K562 (cell line): ENCODE measurements around the gene CTDSPL.
"Not testable (repeated sequence)": the region's sequence is repeated elsewhere in the genome, so short reads cannot be mapped to it uniquely, and the experiment has no call there.

Source experiments
- BHLHE40 ChIP-seq: IDR thresholded peaks from 2 replicates; pipeline ENCODE4 v1.6.1; 2011; ENCODE audit warnings: low read length, improper control_type of control experiment
- CBX8 ChIP-seq: fragments of 200-600 bp; sonication (generic); IDR thresholded peaks from 2 replicates; pipeline ENCODE4 v1.6.1; 2012; ENCODE audit warnings: borderline replicate concordance, mixed run types, low read depth, mild to moderate bottlenecking, moderate library complexity, mixed read lengths, low read length, control low read depth, inconsistent platforms; ENCODE audit not compliant: poor library complexity, severe bottlenecking; ENCODE audit errors: extremely low read depth
- CHD2 ChIP-seq: IDR thresholded peaks from 2 replicates; pipeline ENCODE4 v1.6.1; 2011; ENCODE audit warnings: low read depth, low read length
- CHD4 ChIP-seq: fragments of 200-600 bp; sonication (generic); IDR thresholded peaks from 3 replicates; pipeline ENCODE4 v1.6.1; 2012; ENCODE audit warnings: low read depth, mild to moderate bottlenecking, mixed read lengths, low read length, inconsistent platforms; ENCODE audit not compliant: insufficient read depth, insufficient replicate concordance, poor library complexity, severe bottlenecking
- FOXJ3 ChIP-seq: sonication (generic); formaldehyde crosslinking; IDR thresholded peaks from 2 replicates; pipeline ENCODE4 v1.4.0; 2020; ENCODE audit warnings: mild to moderate bottlenecking, missing genetic modification reagents
- MAZ ChIP-seq, 2 experiments: fragments of 450-650 bp in 1 of 2; sonication (generic) in 1 of 2; formaldehyde crosslinking; IDR thresholded peaks in 1 of 2; conservative IDR thresholded peaks in 1 of 2; 2 replicates each; pipeline versions ENCODE4 v1.4.0 to v1.5.0; 2020; ENCODE audit warnings: mild to moderate bottlenecking in 1 of 2, missing genetic modification reagents in 1 of 2
- PHB ChIP-seq: fragments of 250-450 bp; sonication (Bioruptor Pico); IDR thresholded peaks from 2 replicates; pipeline ENCODE4 v1.5.0; 2021
- SMC3 ChIP-seq: conservative IDR thresholded peaks from 2 replicates; pipeline ENCODE4 v1.6.1; 2011; ENCODE audit warnings: low read depth, low read length, improper control_type of control experiment; ENCODE audit not compliant: insufficient read depth
- THRAP3 ChIP-seq: fragments of 450-650 bp; IDR thresholded peaks from 2 replicates; pipeline ENCODE4 v1.6.1; 2016; ENCODE audit warnings: mild to moderate bottlenecking, inconsistent platforms, borderline replicate concordance
- ZNF274 ChIP-seq: IDR thresholded peaks from 2 replicates; pipeline ENCODE4 v1.6.1; 2011; ENCODE audit warnings: low read depth, mild to moderate bottlenecking, low read length, moderate library complexity, borderline replicate concordance
- ZNF57 ChIP-seq: fragments of 450-650 bp; formaldehyde crosslinking; IDR thresholded peaks from 2 replicates; pipeline ENCODE4 v1.4.0; 2020; ENCODE audit warnings: mild to moderate bottlenecking, moderate library complexity
- TF ChIP-seq, protein P1 (sequence below), 3 experiments: IDR thresholded peaks in 2 of 3; conservative IDR thresholded peaks in 1 of 3; 2 replicates each; pipeline ENCODE4 v1.5.1; 2011 to 2012; ENCODE audit warnings: low read length in 3 of 3, mild to moderate bottlenecking in 3 of 3, control low read depth in 2 of 3, improper control_type of control experiment in 1 of 3, inconsistent platforms in 1 of 3, low read depth in 1 of 3, mixed read lengths in 1 of 3, moderate library complexity in 1 of 3; ENCODE audit not compliant: insufficient read depth in 2 of 3
- TF ChIP-seq, protein P2 (sequence below): sonication (generic); formaldehyde crosslinking; IDR thresholded peaks from 2 replicates; pipeline ENCODE4 v1.9.0; 2022; ENCODE audit warnings: mild to moderate bottlenecking, missing genetic modification reagents
- TF ChIP-seq, protein P3 (sequence below): sonication (generic); formaldehyde crosslinking; IDR thresholded peaks from 2 replicates; pipeline ENCODE4 v1.5.0; 2020; ENCODE audit warnings: missing genetic modification reagents

DNA sequence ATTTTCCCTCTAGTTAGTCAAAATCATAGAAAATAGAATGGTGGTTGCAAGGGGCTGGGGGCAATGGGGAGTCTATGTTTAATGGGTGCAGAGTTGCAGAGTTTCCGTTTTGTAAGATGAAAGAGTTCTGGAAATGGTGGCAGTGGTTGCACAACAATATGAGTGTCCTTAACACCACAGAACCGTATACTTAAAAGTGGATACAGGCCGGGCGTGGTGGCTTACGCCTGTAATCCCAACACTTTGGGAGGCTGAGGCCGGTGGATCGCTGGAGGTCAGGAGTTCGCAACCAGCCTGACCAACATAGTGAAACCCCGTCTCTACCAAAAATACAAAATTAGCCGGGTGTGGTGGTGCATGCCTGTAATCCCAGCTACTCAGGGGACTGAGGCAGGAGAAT lies 126.7 kb downstream of the CTDSPL start:
- TF ChIP-seq ZNF57 (CRISPR knock-in tag); ZNF274; SMC3; PHB (CRISPR knock-in tag); THRAP3; CHD2; CBX8; BHLHE40; FOXJ3 (CRISPR knock-in tag); CHD4; MAZ (CRISPR knock-in tag; conservative IDR thresholded peaks at IDR 0.05 in 1 of 2, IDR thresholded peaks at IDR 0.05 in 1 of 2): not testable (repeated sequence)
- TF ChIP-seq, protein P1, sequence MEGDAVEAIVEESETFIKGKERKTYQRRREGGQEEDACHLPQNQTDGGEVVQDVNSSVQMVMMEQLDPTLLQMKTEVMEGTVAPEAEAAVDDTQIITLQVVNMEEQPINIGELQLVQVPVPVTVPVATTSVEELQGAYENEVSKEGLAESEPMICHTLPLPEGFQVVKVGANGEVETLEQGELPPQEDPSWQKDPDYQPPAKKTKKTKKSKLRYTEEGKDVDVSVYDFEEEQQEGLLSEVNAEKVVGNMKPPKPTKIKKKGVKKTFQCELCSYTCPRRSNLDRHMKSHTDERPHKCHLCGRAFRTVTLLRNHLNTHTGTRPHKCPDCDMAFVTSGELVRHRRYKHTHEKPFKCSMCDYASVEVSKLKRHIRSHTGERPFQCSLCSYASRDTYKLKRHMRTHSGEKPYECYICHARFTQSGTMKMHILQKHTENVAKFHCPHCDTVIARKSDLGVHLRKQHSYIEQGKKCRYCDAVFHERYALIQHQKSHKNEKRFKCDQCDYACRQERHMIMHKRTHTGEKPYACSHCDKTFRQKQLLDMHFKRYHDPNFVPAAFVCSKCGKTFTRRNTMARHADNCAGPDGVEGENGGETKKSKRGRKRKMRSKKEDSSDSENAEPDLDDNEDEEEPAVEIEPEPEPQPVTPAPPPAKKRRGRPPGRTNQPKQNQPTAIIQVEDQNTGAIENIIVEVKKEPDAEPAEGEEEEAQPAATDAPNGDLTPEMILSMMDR (IDR thresholded peaks at IDR 0.05 in 2 of 3, conservative IDR thresholded peaks at IDR 0.05 in 1 of 3; ENCODE audit: insufficient read depth in 2 of 3, low read depth in 1 of 3, low read length in 3 of 3), result not testable (repeated sequence)
- TF ChIP-seq, protein P2, sequence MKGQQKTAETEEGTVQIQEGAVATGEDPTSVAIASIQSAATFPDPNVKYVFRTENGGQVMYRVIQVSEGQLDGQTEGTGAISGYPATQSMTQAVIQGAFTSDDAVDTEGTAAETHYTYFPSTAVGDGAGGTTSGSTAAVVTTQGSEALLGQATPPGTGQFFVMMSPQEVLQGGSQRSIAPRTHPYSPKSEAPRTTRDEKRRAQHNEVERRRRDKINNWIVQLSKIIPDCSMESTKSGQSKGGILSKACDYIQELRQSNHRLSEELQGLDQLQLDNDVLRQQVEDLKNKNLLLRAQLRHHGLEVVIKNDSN (CRISPR knock-in tag), result not testable (repeated sequence)
- TF ChIP-seq, protein P3, sequence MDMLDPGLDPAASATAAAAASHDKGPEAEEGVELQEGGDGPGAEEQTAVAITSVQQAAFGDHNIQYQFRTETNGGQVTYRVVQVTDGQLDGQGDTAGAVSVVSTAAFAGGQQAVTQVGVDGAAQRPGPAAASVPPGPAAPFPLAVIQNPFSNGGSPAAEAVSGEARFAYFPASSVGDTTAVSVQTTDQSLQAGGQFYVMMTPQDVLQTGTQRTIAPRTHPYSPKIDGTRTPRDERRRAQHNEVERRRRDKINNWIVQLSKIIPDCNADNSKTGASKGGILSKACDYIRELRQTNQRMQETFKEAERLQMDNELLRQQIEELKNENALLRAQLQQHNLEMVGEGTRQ (CRISPR knock-in tag), result not testable (repeated sequence)
